Endothelial cell of hepatic sinusoid (primary cell): ENCODE measurements around the gene SMIM32.

Source experiments
- in situ Hi-C: cut with HindIII; loops from 2 replicates; pipeline ENCODE4 v1.10.0; 2017; ENCODE audit warnings: low sequenced_read_pairs

SMIM32 gene

GRCh38 chr5:136190091-136190720 lies 2.8 kb downstream of the SMIM32 start:
- in situ Hi-C loops: no loop called here

DNA sequence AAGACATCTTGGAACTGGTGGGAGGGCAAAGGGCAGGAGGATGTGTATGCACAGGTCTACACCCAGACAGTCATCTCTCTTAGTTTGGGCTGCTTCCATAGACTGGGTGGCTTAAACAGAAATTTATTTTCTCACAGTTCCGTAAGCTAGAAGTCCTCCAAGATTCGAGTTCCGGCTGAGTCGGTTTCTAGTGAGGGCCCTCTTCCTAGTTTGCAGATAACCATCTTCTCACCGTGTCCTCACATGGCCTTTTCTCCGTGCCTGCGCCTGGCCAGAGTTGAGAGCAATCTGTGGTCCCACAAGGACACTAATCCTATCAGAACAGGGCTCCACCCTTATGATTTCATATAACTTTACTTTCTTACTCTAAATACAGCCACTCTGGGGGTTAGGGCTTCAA lies 4.1 kb downstream of the SMIM32 start:
- in situ Hi-C loops: no loop called here

- in situ Hi-C loops: no loop called here
Observed at GRCh38 chr5:136186796-136187195, 6.2 kb downstream of the SMIM32 start.

DNA sequence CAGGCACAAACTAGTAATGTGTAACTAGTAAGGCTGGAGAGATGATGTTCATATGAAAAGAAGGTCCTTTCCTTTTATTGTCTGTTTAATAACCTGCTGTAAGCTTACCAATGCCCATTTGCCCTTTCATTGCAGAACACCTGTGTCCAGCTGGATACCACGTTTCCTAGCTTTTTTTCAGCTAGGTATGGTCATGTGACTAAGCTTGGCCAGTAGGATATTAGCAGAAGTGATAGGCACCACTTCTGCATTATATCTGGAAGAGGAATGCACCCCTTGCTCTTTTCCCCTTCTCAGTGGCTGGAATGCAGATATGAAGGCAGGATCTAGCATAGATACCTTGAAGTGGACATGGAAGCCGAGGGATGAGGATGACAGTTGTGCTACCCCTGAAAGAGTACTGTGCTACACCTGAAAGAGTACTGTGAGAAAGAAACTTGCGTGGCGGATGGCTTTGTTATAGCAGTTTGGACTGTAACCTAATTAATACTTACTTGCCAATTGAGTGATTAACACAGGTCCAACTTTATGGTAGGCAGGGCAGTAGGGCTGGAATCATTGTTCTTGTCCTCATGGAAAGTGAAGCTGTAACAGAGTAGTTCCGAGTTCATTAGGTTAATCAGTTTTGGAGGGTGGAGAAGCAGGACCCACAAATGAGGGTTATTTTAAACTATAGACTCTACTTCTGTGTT lies 6.8 kb downstream of the SMIM32 start:
- in situ Hi-C loops: no loop called here

GRCh38 chr5:136182618-136183017 lies 10.3 kb downstream of the SMIM32 start:
- in situ Hi-C loops: no loop called here

GRCh38 chr5:136174021-136174659 lies 18.8 kb downstream of the SMIM32 start:
- in situ Hi-C loops: loop anchor here (5.0 kb wide), 1 partner anchor 48 kb away; no protein-coding TSS in a partner anchor

DNA sequence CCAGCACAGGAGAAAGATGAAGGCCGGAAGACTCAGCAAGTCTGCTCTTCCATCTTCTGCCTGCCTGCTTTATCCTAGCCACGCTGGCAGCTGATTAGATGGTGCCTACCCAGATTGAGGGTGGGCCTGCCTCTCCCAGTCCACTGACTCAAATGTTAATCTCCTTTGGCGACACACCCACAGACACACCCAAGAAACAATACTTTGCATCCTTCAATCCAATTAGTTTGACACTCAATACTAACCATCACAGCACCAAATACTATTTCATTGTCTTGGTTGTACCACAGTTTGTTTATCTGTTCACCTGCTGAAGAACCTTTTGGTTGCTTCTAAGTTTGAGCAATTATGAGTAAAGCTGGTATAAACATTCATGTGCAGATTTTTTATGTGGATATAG lies 23.7 kb downstream of the SMIM32 start:
- in situ Hi-C loops: no loop called here

GRCh38 chr5:136166909-136167308 lies 26.1 kb downstream of the SMIM32 start:
- in situ Hi-C loops: no loop called here

DNA sequence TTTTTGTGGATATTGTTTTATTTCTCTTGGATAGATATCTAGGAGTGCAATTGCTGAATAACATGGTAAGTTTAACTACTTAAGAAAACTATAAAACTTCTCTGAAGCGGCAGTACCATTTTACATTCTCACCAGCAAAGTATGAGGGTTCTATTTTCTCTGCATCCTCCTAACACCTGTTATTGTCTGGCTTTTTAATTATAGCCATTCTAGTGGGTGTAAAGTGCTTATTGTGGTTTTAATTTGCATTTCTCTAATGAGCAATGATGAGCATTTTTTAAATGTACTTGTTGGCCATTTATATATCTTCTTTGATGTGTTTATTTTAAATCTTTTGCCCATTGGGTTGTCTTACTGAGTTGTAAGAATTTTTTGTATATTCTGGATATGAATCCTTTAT lies 28.7 kb downstream of the SMIM32 start:
- in situ Hi-C loops: no loop called here

- in situ Hi-C loops: no loop called here
Observed at GRCh38 chr5:136162008-136162407, 31.0 kb downstream of the SMIM32 start.

- in situ Hi-C loops: no loop called here
Observed at GRCh38 chr5:136159457-136159856, 33.5 kb downstream of the SMIM32 start.

GRCh38 chr5:136157514-136157913 lies 35.4 kb downstream of the SMIM32 start:
- in situ Hi-C loops: no loop called here

DNA sequence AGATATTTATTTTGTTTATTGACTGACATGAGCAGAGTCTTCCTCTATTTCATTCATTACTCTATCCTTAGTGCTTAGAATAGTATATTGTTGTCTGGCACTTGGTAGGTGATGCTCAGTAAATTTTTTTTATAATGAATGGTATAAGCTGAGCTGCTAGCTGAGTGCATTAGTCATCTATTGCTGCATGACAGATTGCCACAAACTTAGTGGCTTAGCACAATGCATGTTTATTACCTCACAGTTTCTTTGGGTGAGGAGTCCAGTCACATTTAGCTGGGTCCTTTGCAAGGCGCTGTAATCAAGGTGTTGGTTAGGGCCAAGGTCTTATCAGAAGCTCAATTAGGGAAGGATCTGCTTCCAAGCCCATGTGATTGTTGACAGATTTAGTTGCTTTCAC lies 37.2 kb downstream of the SMIM32 start:
- in situ Hi-C loops: no loop called here

- in situ Hi-C loops: no loop called here
Observed at GRCh38 chr5:136155078-136155477, 37.9 kb downstream of the SMIM32 start.

DNA sequence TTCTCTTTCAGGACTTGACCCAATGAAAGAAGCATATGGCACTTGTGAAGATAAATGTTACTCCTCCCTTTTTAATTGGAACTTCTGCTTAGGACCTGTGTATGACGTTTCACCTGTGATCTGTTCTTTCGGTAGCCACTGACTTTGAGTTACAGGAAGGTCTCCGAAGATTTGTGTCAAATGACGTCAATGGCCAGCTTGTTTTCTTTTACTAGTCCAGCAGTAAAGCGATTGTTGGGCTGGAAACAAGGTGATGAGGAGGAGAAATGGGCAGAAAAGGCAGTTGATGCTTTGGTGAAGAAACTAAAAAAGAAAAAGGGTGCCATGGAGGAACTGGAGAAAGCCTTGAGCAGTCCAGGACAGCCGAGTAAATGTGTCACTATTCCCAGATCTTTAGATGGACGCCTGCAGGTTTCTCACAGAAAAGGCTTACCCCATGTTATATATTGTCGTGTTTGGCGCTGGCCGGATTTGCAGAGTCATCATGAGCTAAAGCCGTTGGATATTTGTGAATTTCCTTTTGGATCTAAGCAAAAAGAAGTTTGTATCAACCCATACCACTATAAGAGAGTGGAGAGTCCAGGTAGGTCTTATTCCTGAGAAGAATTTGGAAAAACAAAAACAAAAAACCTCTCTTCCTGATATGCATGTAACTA lies 39.3 kb downstream of the SMIM32 start:
- in situ Hi-C loops: no loop called here

- in situ Hi-C loops: no loop called here
Observed at GRCh38 chr5:136149891-136150290, 43.1 kb downstream of the SMIM32 start.

GRCh38 chr5:136147632-136148031 lies 45.3 kb downstream of the SMIM32 start:
- in situ Hi-C loops: no loop called here

- in situ Hi-C loops: no loop called here
Observed at GRCh38 chr5:136146201-136146600, 46.8 kb downstream of the SMIM32 start.

GRCh38 chr5:136145030-136145429 lies 47.9 kb downstream of the SMIM32 start:
- in situ Hi-C loops: no loop called here

- in situ Hi-C loops: no loop called here
Observed at GRCh38 chr5:136143763-136144162, 49.2 kb downstream of the SMIM32 start.

DNA sequence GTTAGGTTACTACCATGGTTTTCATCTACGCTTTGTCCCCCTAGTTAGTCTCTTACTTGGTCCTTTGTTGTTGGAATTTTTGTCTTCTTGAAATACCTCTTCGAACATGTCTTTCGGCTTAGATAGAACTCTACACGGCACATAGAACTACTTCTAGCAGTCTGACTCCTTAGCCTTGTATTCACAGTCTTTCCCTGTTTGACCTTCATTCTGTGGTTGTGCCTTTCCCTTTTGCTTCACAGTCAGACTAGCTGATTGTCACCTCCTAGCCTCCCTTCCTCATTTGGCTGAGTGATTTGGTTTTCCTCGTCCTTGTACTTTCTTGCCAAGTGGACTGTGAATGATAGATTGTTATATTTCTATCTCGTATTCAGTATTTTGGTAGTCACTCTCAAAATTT lies 49.6 kb downstream of the SMIM32 start:
- in situ Hi-C loops: no loop called here

DNA sequence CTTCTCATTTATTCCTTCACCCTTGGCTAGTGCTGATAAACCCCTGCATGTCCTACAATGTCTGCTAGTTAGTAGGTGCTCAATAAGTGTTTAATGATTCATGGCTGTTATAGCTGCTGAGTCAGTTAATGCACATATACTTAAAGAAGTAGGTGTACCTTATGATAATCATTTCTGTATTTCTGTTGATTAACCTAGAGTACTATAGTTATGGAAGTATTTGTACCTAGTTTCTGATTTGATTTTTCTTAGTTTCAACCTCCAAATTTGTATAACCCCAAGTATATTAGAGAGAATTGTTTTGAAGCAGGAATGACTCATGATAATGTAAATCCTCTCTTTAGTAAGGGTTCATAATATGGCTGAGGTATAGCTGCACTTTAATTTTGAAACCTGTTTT lies 51.4 kb downstream of the SMIM32 start:
- in situ Hi-C loops: no loop called here
